Measurements from ENCODE around the gene TMBIM6.

The TMBIM6 gene

DNA sequence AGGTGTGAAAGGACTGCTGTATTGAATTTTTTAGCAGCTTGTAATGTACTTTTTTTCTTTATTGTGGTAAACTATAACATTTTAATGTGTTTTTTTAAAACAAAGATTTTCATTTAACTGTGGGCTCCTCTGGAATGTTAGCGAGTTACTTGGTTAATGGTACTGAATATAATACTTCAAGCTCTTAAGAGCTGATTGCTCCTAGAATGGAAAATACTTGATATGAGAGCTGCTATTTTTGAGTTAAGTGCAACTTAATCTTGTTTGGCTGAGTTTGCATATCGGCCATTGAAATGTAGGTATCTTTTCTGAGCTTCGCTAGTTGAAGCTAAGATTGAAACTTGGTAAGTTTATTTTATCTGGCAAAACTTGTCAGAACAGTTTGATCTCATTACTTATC, 7.4 kb downstream of the TMBIM6 start:
- TF ChIP-seq, protein P1, sequence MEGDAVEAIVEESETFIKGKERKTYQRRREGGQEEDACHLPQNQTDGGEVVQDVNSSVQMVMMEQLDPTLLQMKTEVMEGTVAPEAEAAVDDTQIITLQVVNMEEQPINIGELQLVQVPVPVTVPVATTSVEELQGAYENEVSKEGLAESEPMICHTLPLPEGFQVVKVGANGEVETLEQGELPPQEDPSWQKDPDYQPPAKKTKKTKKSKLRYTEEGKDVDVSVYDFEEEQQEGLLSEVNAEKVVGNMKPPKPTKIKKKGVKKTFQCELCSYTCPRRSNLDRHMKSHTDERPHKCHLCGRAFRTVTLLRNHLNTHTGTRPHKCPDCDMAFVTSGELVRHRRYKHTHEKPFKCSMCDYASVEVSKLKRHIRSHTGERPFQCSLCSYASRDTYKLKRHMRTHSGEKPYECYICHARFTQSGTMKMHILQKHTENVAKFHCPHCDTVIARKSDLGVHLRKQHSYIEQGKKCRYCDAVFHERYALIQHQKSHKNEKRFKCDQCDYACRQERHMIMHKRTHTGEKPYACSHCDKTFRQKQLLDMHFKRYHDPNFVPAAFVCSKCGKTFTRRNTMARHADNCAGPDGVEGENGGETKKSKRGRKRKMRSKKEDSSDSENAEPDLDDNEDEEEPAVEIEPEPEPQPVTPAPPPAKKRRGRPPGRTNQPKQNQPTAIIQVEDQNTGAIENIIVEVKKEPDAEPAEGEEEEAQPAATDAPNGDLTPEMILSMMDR (IDR thresholded peaks at IDR 0.05): no peak
- H3K4me3 ChIP-seq: peak overlapping the region; percentile 10
- no peak overlapping the region for H3K27ac ChIP-seq

DNA sequence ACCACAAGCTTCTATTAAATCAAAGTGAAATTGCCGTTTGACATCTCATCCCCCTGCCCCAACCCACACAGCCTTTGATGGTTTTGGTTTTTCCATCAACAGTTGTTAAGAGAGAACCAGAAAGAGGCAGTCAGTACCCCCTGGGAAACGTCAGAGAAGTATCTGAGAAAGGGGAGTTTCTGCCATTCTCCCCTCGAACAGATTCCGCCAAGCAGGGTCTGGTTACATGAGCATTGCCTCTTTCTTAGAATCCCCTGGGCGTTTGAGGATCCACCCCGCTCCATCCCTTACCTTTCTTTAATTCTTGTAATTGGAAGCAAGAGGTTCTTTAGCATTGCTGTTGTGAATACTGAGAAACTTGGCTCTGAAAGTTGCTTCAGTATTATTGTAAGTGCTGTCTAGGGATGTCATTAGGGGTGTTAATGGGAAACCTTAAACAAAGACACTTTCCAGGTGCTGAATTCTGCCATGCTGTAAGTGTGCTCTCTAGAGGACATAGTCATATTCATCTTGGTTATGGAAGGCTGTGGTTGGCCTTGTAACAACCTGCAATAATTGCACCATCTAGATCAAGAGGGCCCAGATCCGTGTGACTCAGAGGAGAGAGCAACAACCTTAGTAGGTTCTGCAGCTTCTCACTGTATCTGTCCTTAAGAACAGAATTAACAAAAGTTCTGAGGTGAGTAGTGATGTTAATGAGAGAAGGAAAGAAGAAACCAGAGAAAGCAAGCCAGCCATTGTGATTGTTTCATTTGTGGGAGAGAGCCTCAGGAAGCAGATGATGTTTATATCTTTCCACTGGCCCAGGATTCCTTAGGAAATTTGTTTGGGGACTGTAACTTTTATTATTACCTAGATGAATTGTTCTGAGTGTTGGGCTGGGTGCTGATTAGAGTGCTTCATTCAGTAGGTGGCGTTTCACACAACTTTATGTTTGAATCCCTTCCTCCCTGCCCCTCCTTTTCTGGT, 9.0 kb downstream of the TMBIM6 start:
- no peak overlapping the region for H3K27ac ChIP-seq

More for the DNA sequence above, 7.4 kb downstream of the TMBIM6 start:
- no peak for DNase-seq (ENCODE audit: low spot score)

DNA sequence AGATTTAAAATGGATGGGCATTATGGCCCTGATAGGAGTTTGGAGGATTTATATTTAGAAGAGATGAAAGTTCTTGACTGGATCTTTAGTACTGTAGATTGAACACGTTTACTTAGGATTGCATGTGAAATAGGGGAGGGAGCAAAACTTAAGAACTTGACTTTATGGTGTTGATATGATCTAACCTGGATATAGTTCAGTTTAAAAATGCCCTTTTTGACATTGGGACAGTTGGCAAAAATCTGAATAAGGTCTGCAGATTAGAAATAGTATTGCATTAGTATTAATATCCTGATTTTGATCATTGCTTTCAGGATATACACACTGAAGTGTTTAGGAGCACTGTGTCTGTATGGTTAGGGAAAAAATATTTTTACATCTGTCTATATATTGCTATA, 9.6 kb downstream of the TMBIM6 start:
- H3K4me3 ChIP-seq: no peak overlapping the region
- TF ChIP-seq, protein P1 (IDR thresholded peaks at IDR 0.05): no peak
- DNase-seq (ENCODE audit: low spot score): no peak
- H3K27ac ChIP-seq: no peak overlapping the region

More for the DNA sequence above, 9.0 kb downstream of the TMBIM6 start:
- TF ChIP-seq, protein P1 (IDR thresholded peaks at IDR 0.05): no peak
- no peak overlapping the region for H3K4me3 ChIP-seq
- DNase-seq (ENCODE audit: low spot score): no peak

DNA sequence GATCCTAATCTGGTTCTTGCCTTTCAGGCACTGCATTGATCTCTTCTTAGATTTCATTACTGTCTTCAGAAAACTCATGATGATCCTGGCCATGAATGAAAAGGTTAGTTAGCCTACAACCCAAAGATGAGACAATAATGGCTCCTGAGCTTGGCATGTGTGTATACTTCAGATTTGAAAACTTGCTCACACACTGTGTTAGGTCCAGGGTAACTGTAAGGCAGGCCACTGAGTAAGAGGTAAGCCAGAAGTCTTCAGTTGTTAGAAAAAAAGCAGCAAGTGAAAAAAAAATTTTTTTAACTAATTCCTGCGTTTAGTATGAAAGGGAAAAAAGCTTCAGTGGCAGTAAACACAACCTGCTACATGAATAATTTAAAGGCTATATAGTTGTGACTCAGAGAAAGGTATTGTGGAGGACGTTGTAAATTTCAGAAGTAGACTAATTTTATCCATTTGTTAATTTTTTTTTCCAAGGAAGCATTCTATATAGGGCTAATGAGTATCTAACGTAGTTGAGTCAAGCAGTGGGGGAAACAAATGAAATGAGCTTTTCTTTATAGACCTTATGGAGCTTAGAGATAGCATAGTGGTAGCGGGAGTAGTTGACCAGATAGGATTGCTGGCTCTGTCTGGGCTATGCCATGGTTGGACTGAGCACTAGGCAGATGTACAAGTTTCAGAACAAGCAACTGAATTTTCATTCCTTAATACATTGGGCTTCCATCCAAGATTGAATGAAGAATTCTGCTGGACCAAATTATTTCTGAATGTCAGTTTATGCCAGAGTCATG, 20.5 kb downstream of the TMBIM6 start:
- H3K4me3 ChIP-seq: no peak overlapping the region
- DNase-seq (ENCODE audit: low spot score): no peak
- TF ChIP-seq, protein P1 (IDR thresholded peaks at IDR 0.05): no peak
- H3K27ac ChIP-seq: no peak overlapping the region

DNA sequence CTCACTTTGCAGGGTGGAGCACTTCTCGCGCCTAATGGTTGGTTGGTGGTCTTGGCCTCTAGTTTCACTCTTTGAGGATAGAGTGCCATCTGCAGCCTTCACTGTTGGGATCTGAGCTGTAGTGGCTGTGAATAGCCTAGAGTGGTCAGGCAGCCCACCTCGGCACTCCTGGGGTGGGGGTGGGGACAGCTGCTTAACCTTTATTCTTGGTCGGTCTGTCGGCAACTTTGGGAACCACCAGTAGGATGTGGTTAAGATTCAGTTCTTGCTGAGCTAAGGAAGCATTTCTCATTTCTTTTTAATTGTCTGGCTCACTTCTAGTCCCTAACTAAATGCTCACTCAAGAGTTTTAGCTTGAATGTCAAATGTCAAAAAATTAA, 21.1 kb downstream of the TMBIM6 start:
- no peak for DNase-seq (ENCODE audit: low spot score)
- Histone ChIP-seq H3K27ac (no peak overlapping the region), H3K4me3 (no peak overlapping the region)
- TF ChIP-seq, protein P1 (IDR thresholded peaks at IDR 0.05): no peak

DNA sequence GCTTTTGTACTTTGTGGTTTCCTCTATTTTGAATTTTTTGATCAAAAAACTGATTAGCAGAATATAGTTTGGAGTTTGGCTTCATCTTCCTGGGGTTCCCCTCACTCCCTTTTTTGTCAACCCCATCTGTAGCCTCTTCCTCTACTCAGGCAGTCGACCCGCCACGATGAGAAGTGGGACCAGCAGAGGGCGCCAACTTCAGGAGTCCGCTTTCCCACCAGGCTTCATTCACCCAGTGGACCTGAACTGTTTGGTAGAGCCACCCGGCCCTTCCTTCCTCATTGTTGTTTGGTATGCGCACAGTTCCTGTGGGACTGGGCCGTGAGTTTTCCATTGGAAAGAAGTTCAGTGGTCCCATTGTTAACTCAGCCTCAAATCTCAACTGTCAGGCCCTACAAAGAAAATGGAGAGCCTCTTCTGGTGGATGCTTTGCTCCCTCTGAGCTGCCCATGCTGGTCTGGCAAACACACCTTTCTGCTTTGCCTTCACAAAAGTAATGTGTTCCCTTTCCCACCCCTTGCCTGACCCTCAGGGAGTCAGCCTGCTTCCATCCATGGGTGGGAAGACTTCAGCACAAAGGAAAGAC, 21.7 kb downstream of the TMBIM6 start:
- no peak for DNase-seq (ENCODE audit: low spot score)
- Histone ChIP-seq H3K4me3 (no peak overlapping the region), H3K27ac (peak overlapping the region in 1 of 2 donors; percentile 6)
- TF ChIP-seq, protein P1 (IDR thresholded peaks at IDR 0.05): no peak
